GM23338 (cell line): ENCODE data around the gene STAP2. TPM values are rescaled to one million over a fixed set of nuclear protein-coding genes. Genes with fewer than 3 reads are reported as not detected.

Experiments used
- ATAC-seq: fragments of 200-7000 bp; cut with Tn5 transposase; 3 replicates; pipeline ENCODE4 v1.9.1; 2020
- DNase-seq: peaks from one replicate; pipeline ENCODE4 v3.0.0-alpha.2; 2015; ENCODE audit warnings: low spot score
- H2AFZ ChIP-seq: fragments of 200-600 bp; sonication (generic); 2 replicates; pipeline ENCODE4 v1.8.0; 2016; ENCODE audit warnings: antibody characterized with exemption, mild to moderate bottlenecking, moderate library complexity
- H3F3A ChIP-seq: fragments of 200-600 bp; sonication (generic); replicated peaks from 2 replicates; pipeline ENCODE4 v1.8.0; 2017; ENCODE audit warnings: antibody characterized with exemption, mixed run types, low read depth
- H3K27ac ChIP-seq: fragments of 200-600 bp; sonication (generic); 2 replicates; pipeline ENCODE4 v1.6.1; 2016; ENCODE audit warnings: low read depth
- H3K27me3 ChIP-seq: fragments of 200-600 bp; sonication (generic); 2 replicates; pipeline ENCODE4 v1.8.0; 2016; ENCODE audit warnings: mild to moderate bottlenecking, mixed run types, moderate library complexity; ENCODE audit not compliant: insufficient read depth
- H3K36me3 ChIP-seq: fragments of 200-600 bp; sonication (generic); 2 replicates; pipeline ENCODE4 v1.8.0; 2016; ENCODE audit warnings: mild to moderate bottlenecking; ENCODE audit not compliant: insufficient read depth
- H3K4me1 ChIP-seq: fragments of 200-600 bp; sonication (generic); 2 replicates; pipeline ENCODE4 v1.8.0; 2016; ENCODE audit warnings: mild to moderate bottlenecking, moderate library complexity; ENCODE audit not compliant: insufficient read depth
- H3K4me2 ChIP-seq: fragments of 200-600 bp; sonication (generic); 2 replicates; pipeline ENCODE4 v1.7.1; 2017; ENCODE audit warnings: mixed run types
- H3K4me3 ChIP-seq: fragments of 200-600 bp; sonication (generic); 2 replicates; pipeline ENCODE4 v1.6.1; 2016; ENCODE audit warnings: mixed run types
- H3K79me2 ChIP-seq: fragments of 200-600 bp; sonication (generic); replicated peaks from 2 replicates; pipeline ENCODE4 v1.8.0; 2017; ENCODE audit warnings: mild to moderate bottlenecking; ENCODE audit not compliant: insufficient read depth
- H3K9me2 ChIP-seq: fragments of 200-600 bp; sonication (generic); 2 replicates; pipeline ENCODE4 v1.8.0; 2017; ENCODE audit not compliant: insufficient read depth
- H4K20me1 ChIP-seq: fragments of 200-600 bp; sonication (generic); replicated peaks from 2 replicates; pipeline ENCODE4 v1.8.0; 2017; ENCODE audit warnings: mild to moderate bottlenecking; ENCODE audit not compliant: insufficient read depth
- H3K27ac Mint-ChIP-seq: 2 replicates; pipeline ENCODE4 v1.8.0; 2020; ENCODE audit warnings: inconsistent platforms, mild to moderate bottlenecking, moderate library complexity, mixed read lengths
- H3K27me3 Mint-ChIP-seq: 3 replicates; pipeline ENCODE4 v1.8.0; 2022; ENCODE audit warnings: low read depth, mild to moderate bottlenecking, moderate library complexity, mixed read lengths, inconsistent platforms; ENCODE audit not compliant: insufficient read depth, poor library complexity
- H3K36me3 Mint-ChIP-seq: 3 replicates; pipeline ENCODE4 v1.8.0; 2021; ENCODE audit warnings: low read depth, mild to moderate bottlenecking, inconsistent platforms, moderate library complexity, mixed read lengths
- H3K4me1 Mint-ChIP-seq: 3 replicates; pipeline ENCODE4 v1.8.0; 2020; ENCODE audit warnings: mild to moderate bottlenecking, inconsistent platforms, mixed read lengths
- H3K4me3 Mint-ChIP-seq: 3 replicates; pipeline ENCODE4 v1.8.0; 2021; ENCODE audit warnings: moderate library complexity, mild to moderate bottlenecking, inconsistent platforms, mixed read lengths
- H3K9me3 Mint-ChIP-seq: 3 replicates; pipeline ENCODE4 v1.8.0; 2020; ENCODE audit warnings: moderate library complexity, mild to moderate bottlenecking, inconsistent platforms, mixed read lengths
- CREB1 ChIP-seq: fragments of 250-450 bp; sonication (Bioruptor Pico); IDR thresholded peaks from 2 replicates; pipeline ENCODE4 v1.5.0; 2020; ENCODE audit warnings: low read depth, mild to moderate bottlenecking, moderate library complexity
- CTCF ChIP-seq, 2 experiments: fragments of 200-600 bp in 1 of 2; sonication (generic) in 1 of 2; conservative IDR thresholded peaks; 2 replicates each; pipeline versions ENCODE4 v1.5.1 to v1.6.1; 2016 to 2017; ENCODE audit warnings: antibody characterized with exemption in 2 of 2, low read depth in 2 of 2, mild to moderate bottlenecking in 2 of 2, moderate library complexity in 1 of 2
- ETS1 ChIP-seq: IDR thresholded peaks from 2 replicates; pipeline ENCODE4 v1.6.1; 2016; ENCODE audit warnings: antibody characterized with exemption
- EZH2 ChIP-seq: fragments of 200-600 bp; sonication (generic); IDR thresholded peaks from one replicate; pipeline ENCODE4 v1.8.0; 2017; ENCODE audit warnings: antibody characterized with exemption, mild to moderate bottlenecking, low read depth; ENCODE audit not compliant: unreplicated experiment
- EZH2phosphoT487 ChIP-seq: fragments of 200-600 bp; sonication (generic); IDR thresholded peaks from one replicate; pipeline ENCODE4 v1.8.1; 2018; ENCODE audit warnings: antibody characterized with exemption; ENCODE audit not compliant: unreplicated experiment
- JUNB ChIP-seq: IDR thresholded peaks from one replicate; pipeline ENCODE4 v1.6.1; 2016; ENCODE audit warnings: antibody characterized with exemption; ENCODE audit not compliant: unreplicated experiment
- NANOG ChIP-seq: IDR thresholded peaks from 2 replicates; pipeline ENCODE4 v1.6.1; 2016; ENCODE audit warnings: antibody characterized with exemption, borderline replicate concordance
- POLR2AphosphoS5 ChIP-seq: IDR thresholded peaks from 2 replicates; pipeline ENCODE4 v1.6.1; 2016; ENCODE audit warnings: antibody characterized with exemption, low read depth
- REST ChIP-seq: IDR thresholded peaks from one replicate; pipeline ENCODE4 v1.6.1; 2018; ENCODE audit warnings: antibody characterized with exemption; ENCODE audit not compliant: unreplicated experiment
- ZNF114 ChIP-seq: fragments of 250-450 bp; sonication (Bioruptor Pico); IDR thresholded peaks from 2 replicates; pipeline ENCODE4 v1.5.0; 2020; ENCODE audit warnings: mild to moderate bottlenecking, moderate library complexity
- ZNF331 ChIP-seq: fragments of 250-450 bp; sonication (Bioruptor Pico); IDR thresholded peaks from 2 replicates; pipeline ENCODE4 v1.5.0; 2020; ENCODE audit warnings: low read depth, mild to moderate bottlenecking, moderate library complexity
- polyA plus RNA-seq: library from polyadenylated mRNA; unstranded; fragments of >200 nt; fragmentation: Nextera tagmentation; extraction: Ambion mirVana; gene quantifications from 2 replicates; pipeline ENCODE4 v1.2.1, GENCODE V29; 2016
- total RNA-seq: library from RNA; depleted of rRNA; stranded (reverse); fragments of >200 nt; shearing (Covaris generic); gene quantifications from 2 replicates; pipeline ENCODE4 v1.2.3, GENCODE V29; 2014

The STAP2 gene
- total and polyA plus RNA-seq, 2 experiments from 2014 or later: 15.1 to 20.7 TPM

GRCh38 chr19:4343370-4344307 lies 5.0 kb upstream of the STAP2 start, which contains the start of gene MPND:
Gene MPND, plus strand, starts transcription at chr19:4343562. Its CDS starts 32 bp downstream, at chr19:4343594.
- Histone ChIP-seq H3K9me2 (no peaks in the 10 kb centered on the region), H3K27ac (peak within 1 kb of the TSS; percentile 89), H3K4me3 (peak within 1 kb of the TSS; percentile 56), H3K36me3 (no peaks in the 10 kb centered on the region; the same call in 1 of the 2 replicates), H3K4me2 (peak within 1 kb of the TSS; percentile 77), H3K4me1 (peaks cover 6% of the 10 kb centered on the region), H3K27me3 (peaks cover 4% of the 10 kb centered on the region; the same call in 1 of the 2 replicates), H2AFZ (no peak within 1 kb of the TSS), H3K79me2 (0 out of 2 replicates have a peak, but pooled peaks cover 5% of the 10 kb centered on the region), H4K20me1 (no peaks in the 10 kb centered on the region; the same call in none of the 2 replicates), H3F3A (peaks cover 11% of the 10 kb centered on the region; the same call in 1 of the 2 replicates)
- peak within 1 kb of the TSS; percentile 89 for H3K4me3 Mint-ChIP-seq
- peaks cover 24% of the 10 kb centered on the region for H3K27me3 Mint-ChIP-seq
- TF ChIP-seq POLR2AphosphoS5 (peak; percentile 45), CREB1 (CRISPR knock-in tag) (peak; percentile 84), JUNB (no peak)
- ATAC-seq (peak; percentile 68), DNase-seq (peak; percentile 93)
- H3K27ac Mint-ChIP-seq: peak within 1 kb of the TSS; percentile 99
- H3K9me3 Mint-ChIP-seq: no peaks in the 10 kb centered on the region; the same call in 2 of the 3 replicates
- H3K36me3 Mint-ChIP-seq: peaks cover 29% of the 10 kb centered on the region
- peaks cover 5% of the 10 kb centered on the region for H3K4me1 Mint-ChIP-seq

- peak overlapping the region; percentile 56 for H3K4me3 ChIP-seq
- H3F3A ChIP-seq: peaks cover 15% of the 10 kb centered on the region; the same call in 1 of the 2 replicates
- no peaks in the 10 kb centered on the region for H3K9me2 ChIP-seq
- peaks cover 4% of the 10 kb centered on the region; the same call in 1 of the 2 replicates for H3K27me3 ChIP-seq
- peaks cover 23% of the 10 kb centered on the region for H3K36me3 Mint-ChIP-seq
- peaks cover 12% of the 10 kb centered on the region for H3K4me1 Mint-ChIP-seq
- peak; percentile 100 for DNase-seq
- H3K4me2 ChIP-seq: peak overlapping the region; percentile 77
- peak; percentile 90 for ATAC-seq
- H3K79me2 ChIP-seq: 0 out of 2 replicates have a peak, but pooled peaks cover 5% of the 10 kb centered on the region
- no peak overlapping the region for H2AFZ ChIP-seq
- H3K27ac ChIP-seq: peak overlapping the region; percentile 89
- peak overlapping the region; percentile 99 for H3K27ac Mint-ChIP-seq
- no peaks in the 10 kb centered on the region; the same call in 1 of the 2 replicates for H3K36me3 ChIP-seq
- peak overlapping the region; percentile 89 for H3K4me3 Mint-ChIP-seq
- H3K27me3 Mint-ChIP-seq: peaks cover 19% of the 10 kb centered on the region
- H3K4me1 ChIP-seq: peaks cover 6% of the 10 kb centered on the region
- no peaks in the 10 kb centered on the region; the same call in none of the 2 replicates for H4K20me1 ChIP-seq
- no peaks in the 10 kb centered on the region; the same call in 2 of the 3 replicates for H3K9me3 Mint-ChIP-seq
- TF ChIP-seq ZNF331 (CRISPR knock-in tag): peak; percentile 63
- TF ChIP-seq CTCF (conservative IDR thresholded peaks at IDR 0.05; ENCODE audit: low read depth in 2 of 2): peak; percentile 31 to 32
- peak; percentile 100 for TF ChIP-seq ZNF114 (CRISPR knock-in tag)
- TF ChIP-seq REST: no peak
- no peak; the same call in 1 of the 2 replicates for TF ChIP-seq ETS1
- peak; percentile 88 for TF ChIP-seq CREB1 (CRISPR knock-in tag)
- no peak for TF ChIP-seq EZH2
- TF ChIP-seq EZH2phosphoT487: no peak
- no peak for TF ChIP-seq NANOG
- peak; percentile 96 for TF ChIP-seq POLR2AphosphoS5
- TF ChIP-seq JUNB: no peak
Observed at GRCh38 chr19:4342615-4343369, 4.2 kb upstream of the STAP2 start.
